C4-2B (cell line): ENCODE measurements around the gene CYFIP2.

Experiments used
- ZFX ChIP-seq: fragments of 450-650 bp; IDR thresholded peaks from 2 replicates; pipeline ENCODE4 v1.6.1; 2017
- TF ChIP-seq, protein P1 (sequence below): fragments of 450-650 bp; conservative IDR thresholded peaks from 2 replicates; pipeline ENCODE4 v1.5.1; 2017; ENCODE audit warnings: mild to moderate bottlenecking

DNA sequence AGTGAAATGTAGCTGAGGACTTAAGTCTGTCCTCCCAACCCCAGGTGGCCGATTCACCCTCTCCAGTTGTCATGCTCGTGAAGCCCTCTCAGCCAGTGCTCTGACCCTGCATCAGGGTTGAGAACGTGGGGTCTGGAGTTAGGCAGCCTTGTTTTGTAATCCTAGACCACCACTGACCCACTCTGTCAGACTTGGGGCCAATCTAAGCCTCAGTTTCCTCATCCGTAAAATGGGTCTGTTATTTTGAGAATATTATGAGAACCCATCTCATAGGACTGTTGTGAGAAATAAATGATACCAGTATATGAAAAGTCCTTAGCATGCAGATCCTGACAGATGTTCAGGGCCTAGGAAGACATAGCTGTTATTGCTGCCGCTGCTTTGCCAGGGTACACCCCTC, 37.1 kb downstream of the CYFIP2 start:
- no peak for TF ChIP-seq ZFX
- TF ChIP-seq, protein P1, sequence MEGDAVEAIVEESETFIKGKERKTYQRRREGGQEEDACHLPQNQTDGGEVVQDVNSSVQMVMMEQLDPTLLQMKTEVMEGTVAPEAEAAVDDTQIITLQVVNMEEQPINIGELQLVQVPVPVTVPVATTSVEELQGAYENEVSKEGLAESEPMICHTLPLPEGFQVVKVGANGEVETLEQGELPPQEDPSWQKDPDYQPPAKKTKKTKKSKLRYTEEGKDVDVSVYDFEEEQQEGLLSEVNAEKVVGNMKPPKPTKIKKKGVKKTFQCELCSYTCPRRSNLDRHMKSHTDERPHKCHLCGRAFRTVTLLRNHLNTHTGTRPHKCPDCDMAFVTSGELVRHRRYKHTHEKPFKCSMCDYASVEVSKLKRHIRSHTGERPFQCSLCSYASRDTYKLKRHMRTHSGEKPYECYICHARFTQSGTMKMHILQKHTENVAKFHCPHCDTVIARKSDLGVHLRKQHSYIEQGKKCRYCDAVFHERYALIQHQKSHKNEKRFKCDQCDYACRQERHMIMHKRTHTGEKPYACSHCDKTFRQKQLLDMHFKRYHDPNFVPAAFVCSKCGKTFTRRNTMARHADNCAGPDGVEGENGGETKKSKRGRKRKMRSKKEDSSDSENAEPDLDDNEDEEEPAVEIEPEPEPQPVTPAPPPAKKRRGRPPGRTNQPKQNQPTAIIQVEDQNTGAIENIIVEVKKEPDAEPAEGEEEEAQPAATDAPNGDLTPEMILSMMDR, result no peak
